Measurements from ENCODE around the gene SNCA.

SNCA gene

DNA sequence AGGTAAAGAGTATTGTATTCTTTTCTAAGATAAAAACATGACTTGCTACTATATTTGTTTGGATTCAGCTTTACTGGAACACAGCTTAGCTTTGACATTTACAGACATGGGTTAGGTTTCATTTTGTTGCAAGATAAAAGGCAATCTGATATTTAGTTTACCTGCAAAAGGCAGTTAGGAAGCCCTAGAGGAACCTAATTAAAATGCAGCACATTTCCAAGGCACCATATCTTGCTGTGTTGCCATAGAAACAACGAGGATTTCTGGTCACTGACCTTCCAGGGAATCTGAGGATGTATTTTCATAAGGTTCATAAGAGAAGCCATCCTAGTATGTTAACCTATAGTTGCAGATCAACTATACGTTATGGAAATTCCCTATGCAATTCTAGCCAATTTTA, 116.0 kb downstream of the SNCA start:
- no peak for DNase-seq (ENCODE audit: low read depth)
- TF ChIP-seq, protein P1, sequence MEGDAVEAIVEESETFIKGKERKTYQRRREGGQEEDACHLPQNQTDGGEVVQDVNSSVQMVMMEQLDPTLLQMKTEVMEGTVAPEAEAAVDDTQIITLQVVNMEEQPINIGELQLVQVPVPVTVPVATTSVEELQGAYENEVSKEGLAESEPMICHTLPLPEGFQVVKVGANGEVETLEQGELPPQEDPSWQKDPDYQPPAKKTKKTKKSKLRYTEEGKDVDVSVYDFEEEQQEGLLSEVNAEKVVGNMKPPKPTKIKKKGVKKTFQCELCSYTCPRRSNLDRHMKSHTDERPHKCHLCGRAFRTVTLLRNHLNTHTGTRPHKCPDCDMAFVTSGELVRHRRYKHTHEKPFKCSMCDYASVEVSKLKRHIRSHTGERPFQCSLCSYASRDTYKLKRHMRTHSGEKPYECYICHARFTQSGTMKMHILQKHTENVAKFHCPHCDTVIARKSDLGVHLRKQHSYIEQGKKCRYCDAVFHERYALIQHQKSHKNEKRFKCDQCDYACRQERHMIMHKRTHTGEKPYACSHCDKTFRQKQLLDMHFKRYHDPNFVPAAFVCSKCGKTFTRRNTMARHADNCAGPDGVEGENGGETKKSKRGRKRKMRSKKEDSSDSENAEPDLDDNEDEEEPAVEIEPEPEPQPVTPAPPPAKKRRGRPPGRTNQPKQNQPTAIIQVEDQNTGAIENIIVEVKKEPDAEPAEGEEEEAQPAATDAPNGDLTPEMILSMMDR (IDR thresholded peaks at IDR 0.05; ENCODE audit: low read depth, low read length, missing control alignments): no peak
- H3K4me3 ChIP-seq (ENCODE audit: low read depth, low read length): no peak overlapping the region

DNA sequence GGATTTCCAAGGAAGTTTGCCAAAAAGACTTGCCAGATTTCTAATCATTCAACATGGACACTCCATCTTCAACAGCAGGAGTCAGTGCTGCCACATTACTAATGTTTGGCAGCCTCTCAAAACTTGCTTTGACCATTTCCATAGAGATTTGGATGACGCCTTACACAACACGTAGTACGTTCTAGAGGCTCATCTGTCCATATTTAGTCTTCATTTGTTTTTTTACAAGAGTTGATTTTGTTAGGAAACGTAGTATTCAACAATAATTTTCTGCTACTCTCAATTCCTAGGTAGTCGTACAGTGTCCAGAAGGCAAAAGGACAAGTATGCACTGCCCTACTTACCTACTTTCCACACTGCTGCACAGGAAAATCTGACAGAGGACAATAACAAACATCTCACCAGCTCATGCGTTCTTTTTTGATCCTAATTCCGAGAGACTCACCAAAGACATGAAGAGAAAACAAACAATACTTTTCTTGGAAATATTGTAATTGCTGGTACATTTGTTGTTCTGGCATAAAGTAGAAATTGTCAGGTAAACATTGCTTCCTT, 117.3 kb downstream of the SNCA start:
- DNase-seq (ENCODE audit: low read depth): no peak
- TF ChIP-seq, protein P1 (IDR thresholded peaks at IDR 0.05; ENCODE audit: low read depth, low read length, missing control alignments): no peak
- H3K4me3 ChIP-seq (ENCODE audit: low read depth, low read length): no peak overlapping the region

DNA sequence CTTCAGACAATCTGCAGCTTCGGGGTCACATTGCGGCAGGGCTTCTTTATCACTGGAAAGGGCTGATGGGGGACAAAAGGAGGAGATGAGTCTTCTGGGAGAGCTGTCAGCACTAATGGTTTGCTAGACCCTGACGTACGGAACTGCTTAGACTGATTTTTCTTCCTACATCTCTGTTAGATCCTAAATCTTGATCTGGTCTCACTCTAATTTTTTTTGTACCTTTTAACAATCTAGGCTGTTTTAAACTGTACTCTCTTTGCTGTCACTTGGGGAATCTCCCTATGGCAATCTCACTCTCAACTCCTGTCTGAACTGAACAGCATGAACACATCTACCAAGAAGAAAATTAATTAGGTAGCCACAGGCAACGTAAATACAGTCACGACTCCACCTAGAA, 120.1 kb downstream of the SNCA start:
- TF ChIP-seq, protein P1 (IDR thresholded peaks at IDR 0.05; ENCODE audit: low read depth, low read length, missing control alignments): no peak
- no peak for DNase-seq (ENCODE audit: low read depth)
- H3K4me3 ChIP-seq (ENCODE audit: low read depth, low read length): no peak overlapping the region

DNA sequence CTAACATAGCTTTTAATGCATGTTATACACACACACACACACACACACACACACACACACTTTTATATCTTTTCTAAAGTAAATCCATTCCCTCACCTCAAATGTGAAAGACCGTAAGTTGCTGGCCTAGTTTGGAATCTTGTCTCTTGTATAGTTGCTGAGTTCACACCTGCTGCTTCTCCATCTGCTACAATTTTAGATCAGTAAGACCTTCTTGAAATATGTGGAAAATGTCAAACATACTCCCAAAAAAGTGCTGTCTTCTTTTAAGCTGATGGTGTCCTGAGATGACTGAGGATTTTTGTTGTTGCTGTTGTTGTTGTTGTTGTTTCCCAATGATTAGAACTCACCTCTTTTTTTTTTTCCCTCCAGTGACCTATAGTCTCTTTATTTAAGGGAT, 121.3 kb downstream of the SNCA start:
- DNase-seq (ENCODE audit: low read depth): no peak
- TF ChIP-seq, protein P1 (IDR thresholded peaks at IDR 0.05; ENCODE audit: low read depth, low read length, missing control alignments): no peak
- no peak overlapping the region for H3K4me3 ChIP-seq (ENCODE audit: low read depth, low read length)

DNA sequence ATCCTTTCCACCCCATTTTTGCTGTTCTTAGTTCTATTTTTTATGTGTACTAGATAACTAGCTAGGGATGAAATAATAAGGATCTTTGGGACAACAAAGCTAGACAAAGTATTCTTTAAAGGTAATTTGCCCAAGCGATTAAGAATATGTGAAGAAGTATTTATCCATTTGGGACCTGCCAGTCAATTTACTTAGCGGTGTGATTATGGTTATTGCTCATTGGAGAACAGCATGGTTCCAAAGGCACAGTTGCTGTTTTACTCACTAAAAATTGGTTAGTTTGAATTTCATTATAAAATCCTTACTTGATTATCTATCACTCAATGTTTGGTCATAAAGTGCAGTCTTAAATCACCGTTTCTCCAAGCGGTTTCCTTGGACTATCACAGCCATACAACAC, 124.1 kb downstream of the SNCA start:
- no peak overlapping the region for H3K4me3 ChIP-seq (ENCODE audit: low read depth, low read length)
- TF ChIP-seq, protein P1 (IDR thresholded peaks at IDR 0.05; ENCODE audit: low read depth, low read length, missing control alignments): no peak
- no peak for DNase-seq (ENCODE audit: low read depth)

DNA sequence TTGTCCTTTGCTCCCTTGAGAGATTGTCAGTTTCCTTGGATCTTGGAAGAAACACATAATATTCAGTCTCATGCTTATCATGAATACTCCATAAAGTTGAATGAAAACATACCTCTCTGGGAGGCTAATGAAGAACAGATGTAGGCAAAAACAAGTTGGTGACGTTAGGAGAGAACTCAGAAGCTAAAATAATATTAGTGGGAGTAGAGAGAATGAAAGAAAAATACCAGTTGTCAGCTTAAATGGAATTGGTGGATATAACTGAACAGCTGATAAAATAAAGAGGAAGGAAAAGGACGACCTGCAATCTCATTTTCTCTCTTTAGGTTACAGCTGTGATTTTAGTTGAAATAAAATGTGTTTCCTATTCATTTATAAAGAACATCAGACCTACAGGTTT, 124.8 kb downstream of the SNCA start:
- TF ChIP-seq, protein P1 (IDR thresholded peaks at IDR 0.05; ENCODE audit: low read depth, low read length, missing control alignments): no peak
- DNase-seq (ENCODE audit: low read depth): no peak
- H3K4me3 ChIP-seq (ENCODE audit: low read depth, low read length): no peak overlapping the region

DNA sequence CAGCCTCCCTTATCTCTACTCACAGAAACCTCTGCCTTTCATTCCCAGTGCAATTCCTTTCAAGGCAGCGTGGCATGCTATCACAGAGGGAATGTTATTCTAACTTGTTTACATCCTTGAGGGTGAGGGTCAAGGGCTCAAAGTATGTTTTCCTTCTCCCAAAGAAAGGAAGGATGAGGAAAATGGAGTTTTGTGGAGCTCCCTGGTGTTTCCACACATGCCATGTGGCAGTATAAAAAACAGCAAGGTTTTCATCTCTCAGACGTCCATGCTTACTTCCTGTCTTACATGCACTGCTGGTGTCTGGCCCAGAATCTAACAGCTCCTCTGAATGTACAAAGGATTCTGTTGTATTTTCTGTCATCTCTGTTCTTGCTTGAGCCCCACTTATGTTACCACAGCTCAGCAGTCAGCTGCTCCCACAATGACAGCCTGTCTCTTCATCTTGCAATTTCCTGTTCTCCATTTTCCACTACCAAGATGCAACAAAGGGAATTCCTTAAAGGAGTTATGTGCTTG, 128.0 kb downstream of the SNCA start:
- DNase-seq (ENCODE audit: low read depth): no peak
- no peak overlapping the region for H3K4me3 ChIP-seq (ENCODE audit: low read depth, low read length)
- TF ChIP-seq, protein P1 (IDR thresholded peaks at IDR 0.05; ENCODE audit: low read depth, low read length, missing control alignments): no peak

Data from GM12864 (cell line).